ENCODE measurements around the gene ACADM.
"Not testable (repeated sequence)": the region's sequence is repeated elsewhere in the genome, so short reads cannot be mapped to it uniquely, and the experiment has no call there.

DNA sequence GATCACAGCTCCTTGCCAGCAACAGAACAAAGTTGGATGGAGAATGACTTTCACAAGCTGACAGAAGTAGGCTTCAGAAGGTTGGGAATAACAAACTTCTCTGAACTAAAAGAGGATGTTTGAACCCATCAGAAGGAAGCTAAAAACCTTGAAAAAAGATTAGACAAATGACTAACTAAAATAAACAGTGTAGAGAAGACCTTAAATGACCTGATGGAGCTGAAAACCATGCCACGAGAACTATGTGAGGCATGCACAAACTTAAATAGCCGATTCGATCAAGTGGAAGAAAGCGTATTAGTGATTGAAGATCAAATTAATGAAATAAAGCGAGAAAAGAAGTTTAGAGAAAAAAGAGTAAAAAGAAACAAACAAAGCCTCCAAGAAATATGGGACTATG is 54.2 kb downstream of the ACADM start:
- TF ChIP-seq, protein P1, sequence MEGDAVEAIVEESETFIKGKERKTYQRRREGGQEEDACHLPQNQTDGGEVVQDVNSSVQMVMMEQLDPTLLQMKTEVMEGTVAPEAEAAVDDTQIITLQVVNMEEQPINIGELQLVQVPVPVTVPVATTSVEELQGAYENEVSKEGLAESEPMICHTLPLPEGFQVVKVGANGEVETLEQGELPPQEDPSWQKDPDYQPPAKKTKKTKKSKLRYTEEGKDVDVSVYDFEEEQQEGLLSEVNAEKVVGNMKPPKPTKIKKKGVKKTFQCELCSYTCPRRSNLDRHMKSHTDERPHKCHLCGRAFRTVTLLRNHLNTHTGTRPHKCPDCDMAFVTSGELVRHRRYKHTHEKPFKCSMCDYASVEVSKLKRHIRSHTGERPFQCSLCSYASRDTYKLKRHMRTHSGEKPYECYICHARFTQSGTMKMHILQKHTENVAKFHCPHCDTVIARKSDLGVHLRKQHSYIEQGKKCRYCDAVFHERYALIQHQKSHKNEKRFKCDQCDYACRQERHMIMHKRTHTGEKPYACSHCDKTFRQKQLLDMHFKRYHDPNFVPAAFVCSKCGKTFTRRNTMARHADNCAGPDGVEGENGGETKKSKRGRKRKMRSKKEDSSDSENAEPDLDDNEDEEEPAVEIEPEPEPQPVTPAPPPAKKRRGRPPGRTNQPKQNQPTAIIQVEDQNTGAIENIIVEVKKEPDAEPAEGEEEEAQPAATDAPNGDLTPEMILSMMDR (IDR thresholded peaks at IDR 0.05), result not testable (repeated sequence)
- TF ChIP-seq EZH2 (IDR thresholded peaks at IDR 0.05), result not testable (repeated sequence)

Measured in neural progenitor cell (in vitro differentiated cells).